ENCODE measurements around the gene TAF4B.
A peak's percentile ranks its signal among the peaks of the same experiment; 100 is the strongest.
"Not testable (repeated sequence)": the region's sequence is repeated elsewhere in the genome, so short reads cannot be mapped to it uniquely, and the experiment has no call there.

TAF4B gene

GRCh38 chr18:26307161-26307773, 81.0 kb downstream of the TAF4B start:
- DNase-seq, result peak; percentile 46

DNA sequence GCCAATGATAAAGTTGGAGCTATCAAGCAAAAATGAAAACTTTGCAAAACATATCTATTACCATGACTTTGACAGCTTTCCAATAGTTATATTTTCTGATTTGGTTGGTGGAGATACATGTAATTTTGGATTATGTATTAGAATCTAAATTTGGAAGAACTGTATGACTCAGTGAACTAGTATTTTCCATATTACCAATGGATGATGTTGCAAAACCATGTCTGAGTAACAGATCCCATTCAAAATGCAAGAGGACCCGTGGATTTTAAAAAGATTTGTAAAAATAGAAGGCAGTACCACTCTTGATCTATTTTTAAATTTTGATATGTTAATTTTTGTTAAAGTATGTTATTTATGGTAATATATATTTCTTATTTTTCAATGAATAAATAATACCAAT, 83.0 kb downstream of the TAF4B start:
- no peak for DNase-seq

DNA sequence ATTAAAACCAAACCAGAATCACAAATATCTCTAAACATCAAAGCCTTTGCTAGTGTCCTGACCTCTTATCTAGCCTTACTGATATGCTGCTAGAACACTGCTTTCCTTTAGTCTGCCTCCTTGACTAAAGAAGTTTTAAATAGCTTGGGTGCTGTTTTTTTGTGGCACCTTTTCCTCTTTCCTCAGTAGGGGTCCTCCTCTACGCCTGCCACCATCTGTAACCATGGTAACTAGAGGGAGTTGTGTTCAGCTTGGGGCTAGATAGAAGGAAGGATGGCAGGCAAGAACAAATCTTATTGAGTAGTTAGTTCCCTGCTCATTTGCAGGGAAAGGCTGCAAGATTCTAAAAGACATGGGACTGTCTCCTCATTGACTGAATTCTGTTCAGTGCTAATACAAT, 86.0 kb downstream of the TAF4B start:
- DNase-seq, result no peak

DNA sequence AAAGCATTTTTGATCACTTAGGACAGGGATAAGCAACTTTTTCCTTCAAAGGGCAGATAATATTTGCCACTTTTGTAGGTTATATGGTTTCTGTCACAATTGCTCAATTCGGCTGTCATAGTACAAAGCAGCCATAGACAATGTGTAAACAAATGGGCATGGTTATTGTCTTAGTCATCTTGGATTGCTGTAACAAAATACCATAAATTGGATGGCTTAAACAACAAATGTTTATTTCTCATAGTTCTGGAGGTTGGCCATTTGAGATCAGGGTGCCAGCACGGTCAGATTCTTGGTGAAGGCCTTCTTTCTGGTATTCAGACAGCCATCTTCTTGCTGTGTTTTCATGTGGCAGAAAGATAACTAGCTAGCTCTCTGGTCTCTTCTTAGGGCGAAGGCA, 91.2 kb downstream of the TAF4B start:
- DNase-seq, result no peak

GRCh38 chr18:26320686-26321085, 94.4 kb downstream of the TAF4B start:
- DNase-seq, result no peak

DNA sequence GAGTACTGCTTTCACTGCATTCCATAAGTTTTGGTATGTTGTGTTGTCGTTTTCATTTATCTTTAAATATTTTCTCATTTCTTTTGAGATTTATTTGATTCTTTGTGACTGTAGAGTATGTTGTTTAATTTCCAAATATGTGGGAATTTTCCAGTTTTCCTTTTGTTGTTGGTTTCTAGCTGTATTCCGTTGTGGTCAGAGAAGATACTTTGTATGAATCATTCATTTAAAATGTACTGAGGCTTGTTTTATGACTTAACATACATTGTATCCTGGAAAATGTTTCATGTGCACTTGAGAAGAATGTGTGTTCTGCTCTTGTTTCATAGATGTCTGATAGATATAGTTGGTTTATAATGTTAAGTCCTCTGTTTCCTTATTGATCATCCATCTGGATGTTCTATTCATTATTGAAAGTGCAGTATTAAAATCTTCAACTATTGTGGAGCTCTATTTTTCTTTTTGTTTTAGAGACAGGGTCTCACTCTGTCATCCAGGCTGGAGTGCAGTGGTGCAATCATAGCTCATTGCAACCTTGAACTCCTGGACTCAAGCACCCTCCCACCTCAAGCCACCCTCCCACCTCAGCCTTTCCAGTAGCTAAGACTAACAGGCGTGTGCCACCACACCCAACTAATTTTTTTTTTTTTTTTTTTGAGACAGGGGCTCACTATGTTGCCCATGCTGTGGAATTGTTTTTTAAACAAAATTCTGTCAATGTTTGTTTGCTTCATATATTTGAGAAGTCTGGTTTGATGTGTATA, 96.8 kb downstream of the TAF4B start:
- DNase-seq, result no peak

GRCh38 chr18:26325771-26326170, 99.5 kb downstream of the TAF4B start:
- no peak for DNase-seq

DNA sequence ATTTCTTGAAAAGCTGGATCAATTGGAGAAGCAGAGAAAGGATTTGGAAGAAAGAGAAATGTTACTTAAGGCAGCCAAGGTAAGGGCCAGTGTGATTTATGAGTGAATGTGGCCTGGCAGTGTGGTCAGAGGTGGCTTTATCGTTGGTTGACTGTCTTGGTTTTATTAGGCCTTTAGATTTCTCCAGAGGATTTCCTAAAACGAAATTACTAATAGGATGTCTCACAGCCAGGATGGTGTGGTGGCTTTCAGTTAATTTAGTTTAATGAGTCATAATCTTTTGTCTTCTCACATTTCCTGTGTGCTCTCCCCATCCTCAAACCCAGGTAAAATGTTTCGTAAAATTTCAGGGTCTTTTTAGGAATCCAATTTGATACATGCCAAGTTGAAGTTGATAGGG, 100.8 kb downstream of the TAF4B start:
- DNase-seq, result no peak

- no peak for DNase-seq
Measured at GRCh38 chr18:26332991-26333390, 106.7 kb downstream of the TAF4B start.

DNA sequence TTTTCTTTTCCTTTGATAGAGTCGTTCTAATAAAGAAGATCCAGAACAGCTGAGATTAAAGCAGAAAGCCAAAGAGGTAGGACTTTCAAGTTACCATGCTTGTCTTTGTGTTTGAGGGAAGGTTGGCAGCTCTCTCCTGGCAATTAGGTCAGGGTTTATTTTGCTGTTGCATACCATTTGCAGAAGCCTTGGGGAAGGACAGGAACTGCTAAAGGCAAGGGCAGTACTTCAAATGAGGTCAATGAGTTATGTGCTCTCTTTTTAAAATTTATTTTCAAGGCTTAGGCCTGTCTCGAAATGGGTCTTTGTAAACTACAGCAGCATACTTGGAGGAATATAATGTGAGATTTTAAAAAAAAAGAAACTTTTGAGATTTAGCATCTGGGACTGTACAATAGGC, 108.9 kb downstream of the TAF4B start:
- DNase-seq, result no peak

DNA sequence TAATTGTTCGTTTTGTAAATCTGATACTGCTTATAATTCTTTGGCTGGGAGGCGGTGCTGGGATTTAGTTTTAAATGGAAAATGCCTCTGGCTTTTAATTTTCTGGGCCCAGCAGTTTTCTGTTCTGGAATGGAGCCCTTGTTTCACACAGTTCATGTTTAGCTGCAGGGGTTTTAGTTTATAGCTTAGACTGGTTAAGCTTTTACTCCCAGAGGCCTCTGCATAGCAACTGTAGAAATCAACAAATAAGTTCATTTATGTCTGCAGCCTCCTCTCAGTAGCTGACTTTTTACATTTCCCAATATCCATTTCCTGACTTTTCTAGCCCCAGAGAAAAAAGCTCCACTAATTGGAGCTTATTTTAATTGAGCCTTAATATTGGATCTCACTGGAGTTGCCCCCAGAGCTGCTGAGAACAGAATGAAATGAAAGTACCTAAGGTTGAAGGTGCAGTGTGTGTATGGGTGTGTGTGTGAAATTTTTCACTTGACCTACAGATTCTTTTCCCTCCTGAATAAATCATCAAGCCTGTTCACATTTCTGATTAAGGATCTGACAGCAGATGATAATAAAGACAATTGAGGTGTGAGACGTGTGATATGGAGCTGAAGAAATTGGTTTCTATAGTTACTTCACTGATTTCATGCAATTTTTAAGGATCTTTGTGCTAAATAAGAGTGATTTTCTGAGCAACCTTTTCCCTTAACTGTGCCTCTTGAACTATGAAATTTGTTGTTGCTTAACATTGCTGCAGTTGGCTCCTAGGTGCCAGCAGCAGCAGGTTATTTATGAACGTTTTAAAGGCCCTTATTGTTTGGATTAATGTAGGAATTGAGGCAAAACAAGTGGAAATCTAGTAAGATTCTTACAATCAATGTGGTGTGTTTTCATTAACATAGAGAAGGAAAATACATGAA, 109.6 kb downstream of the TAF4B start:
- DNase-seq, result no peak

GRCh38 chr18:26336572-26336971, 110.3 kb downstream of the TAF4B start:
- no peak for DNase-seq

- no peak for DNase-seq
Measured at GRCh38 chr18:26342646-26343045, 116.4 kb downstream of the TAF4B start.

DNA sequence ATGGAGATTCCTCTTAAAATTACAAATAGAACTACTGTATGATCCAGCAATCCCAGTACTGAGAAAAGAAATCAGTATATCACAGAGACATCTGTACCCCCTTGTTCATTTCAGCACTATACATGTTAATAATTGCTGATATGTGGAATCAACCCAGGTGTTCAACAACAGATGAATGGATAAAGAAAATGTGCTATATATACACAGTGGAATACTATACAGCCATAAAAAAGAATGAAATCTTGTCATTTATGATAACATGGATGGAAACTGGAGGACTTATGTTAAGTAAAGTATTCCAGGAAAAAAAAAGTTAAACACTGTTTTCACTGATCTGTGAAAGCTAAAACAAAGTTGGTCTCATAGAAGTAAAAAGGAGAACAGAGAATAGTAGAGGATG, 124.7 kb downstream of the TAF4B start:
- no peak for DNase-seq

DNA sequence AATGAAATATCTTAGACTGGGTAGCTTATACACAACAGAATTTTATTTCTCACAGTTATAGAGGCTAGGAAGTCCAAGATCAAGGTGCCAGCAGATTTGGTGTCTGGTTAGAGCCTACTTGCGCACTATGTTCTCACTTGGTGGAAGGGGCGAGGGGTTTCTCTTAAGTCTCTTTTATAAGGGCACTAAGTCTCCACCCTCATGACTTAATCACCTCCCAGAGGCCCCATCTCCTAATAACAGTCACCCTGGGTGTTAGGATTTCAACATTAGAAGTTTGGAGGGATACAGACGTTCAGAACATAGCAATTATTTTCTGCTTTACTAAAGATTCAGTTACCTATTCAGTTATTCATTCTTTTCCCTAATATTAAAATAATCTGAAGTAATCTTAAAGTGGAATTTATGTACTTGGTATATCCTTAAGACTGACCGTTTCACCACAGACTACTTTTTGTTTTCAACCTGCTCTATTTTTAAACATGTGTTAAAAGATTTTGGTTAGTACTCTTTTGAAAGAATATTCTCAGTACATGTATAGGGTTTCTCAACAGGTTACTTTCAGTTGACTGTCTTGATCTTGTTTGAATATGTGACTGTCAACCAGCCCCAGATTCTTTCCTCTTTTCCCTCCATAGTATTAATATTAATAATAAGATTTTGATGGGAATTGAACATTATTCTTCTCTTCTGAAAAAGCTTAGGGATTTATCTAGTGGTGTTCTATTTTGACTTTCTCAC, 130.0 kb downstream of the TAF4B start:
- DNase-seq, result no peak

DNA sequence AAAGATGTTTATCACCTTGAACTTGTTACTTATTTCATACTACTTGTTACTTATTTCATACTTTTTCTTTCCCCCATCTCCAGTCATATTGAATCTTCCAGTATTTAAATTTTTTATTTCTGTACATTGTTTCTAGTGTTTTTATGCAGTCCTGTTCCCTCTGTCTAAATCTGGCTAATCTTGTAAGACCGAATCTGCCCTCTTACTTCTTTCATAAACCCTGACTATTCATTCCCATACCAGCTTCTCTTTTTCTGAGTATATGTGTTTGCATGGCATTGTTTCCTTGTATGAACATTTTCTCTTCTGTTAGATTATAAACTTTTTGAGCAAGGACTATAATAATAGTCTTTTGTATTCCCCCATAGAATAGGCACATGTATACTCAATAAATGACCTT, 131.7 kb downstream of the TAF4B start:
- DNase-seq, result no peak

GRCh38 chr18:26362021-26362420, 135.8 kb downstream of the TAF4B start:
- DNase-seq, result no peak

GRCh38 chr18:26367425-26367824, 141.2 kb downstream of the TAF4B start:
- no peak for DNase-seq

- no peak for DNase-seq
Measured at GRCh38 chr18:26370037-26370436, 143.8 kb downstream of the TAF4B start.

DNA sequence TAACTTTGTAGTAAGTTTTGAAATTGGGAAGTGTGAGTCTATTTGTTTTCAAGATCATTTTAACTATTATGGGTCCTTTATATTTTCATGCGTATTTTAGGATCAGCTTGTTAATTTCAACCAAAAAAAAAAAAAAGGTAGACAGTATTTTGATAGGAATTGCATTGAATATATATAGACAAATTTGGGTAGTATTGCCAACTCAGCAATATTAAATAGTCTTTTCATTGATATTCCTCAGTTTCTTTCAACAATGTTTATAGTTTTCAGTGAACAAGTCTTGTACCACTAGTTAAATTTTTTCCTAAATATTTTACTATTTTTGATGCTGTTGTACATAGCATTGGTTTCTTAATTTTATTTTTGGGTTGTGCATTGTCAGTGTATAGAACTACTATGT, 149.9 kb downstream of the TAF4B start:
- no peak for DNase-seq

GRCh38 chr18:26378701-26379100, 152.5 kb downstream of the TAF4B start:
- no peak for DNase-seq

- DNase-seq, result not testable (repeated sequence)
Measured at GRCh38 chr18:26381555-26381954, 155.3 kb downstream of the TAF4B start.
